GM12878 (cell line): Measurements from ENCODE around the gene TXNDC5. TPM values are rescaled to one million over a fixed set of nuclear protein-coding genes. Genes with fewer than 3 reads are reported as not detected.
A peak's percentile ranks its signal among the peaks of the same experiment; 100 is the strongest.

Experiments used
- ATAC-seq: fragments of 200-7000 bp; cut with Tn5 transposase; 3 replicates; pipeline ENCODE4 v1.9.1; 2020; ENCODE audit warnings: mild to moderate bottlenecking, moderate library complexity
- BruUV-seq: library from RNA; stranded (reverse); fragments of 400-500 nt; replicated peaks from 2 replicates; lab custom pipeline; 2021; lab: Mats Ljungman, UMichigan
- CTCF ChIA-PET: fragments of 300-600 bp; sonication (Branson Sonifier 250); formaldehyde crosslinking; extraction: SDS; loops from one replicate; lab custom pipeline; 2021; ENCODE audit warnings: inconsistent platforms; lab: Yijun Ruan, JAX
- POLR2A ChIA-PET: fragments of 350-600 bp; formaldehyde crosslinking; extraction: SDS; loops from one replicate; lab custom pipeline; 2021; ENCODE audit warnings: inconsistent platforms; lab: Charles Lee
- RAD21 ChIA-PET: fragments of 300-600 bp; sonication (Branson Sonifier 250); formaldehyde crosslinking; loops from one replicate; lab custom pipeline; 2023; ENCODE audit warnings: antibody characterized with exemption; ENCODE audit not compliant: unreplicated experiment; lab: Charles Lee
- SMC1A ChIA-PET: fragments of 300-600 bp; sonication (Branson Sonifier 250); formaldehyde crosslinking; loops from one replicate; lab custom pipeline; 2023; ENCODE audit not compliant: unreplicated experiment, uncharacterized antibody; lab: Charles Lee
- DNase-seq: peaks from one replicate; pipeline ENCODE4 v3.0.0-alpha.2; 2011; ENCODE audit warnings: low read depth, low spot score
- FAIRE-seq: peaks from 3 replicates; lab custom pipeline; 2011; peaks lifted over from hg19 to GRCh38; lab: Jason Lieb, UNC
- H2AFZ ChIP-seq: 2 replicates; pipeline ENCODE4 v1.6.0; 2011; ENCODE audit warnings: low read depth, low read length, control low read depth; ENCODE audit not compliant: control insufficient read depth
- H3K27ac ChIP-seq: 2 replicates; pipeline ENCODE4 v1.5.1; 2011; ENCODE audit warnings: control low read depth; ENCODE audit not compliant: control insufficient read depth, insufficient read depth
- H3K27me3 ChIP-seq, 2 experiments: replicated peaks in 1 of 2; 2 replicates each; pipeline versions ENCODE4 v1.6.0 to v1.6.1; 2011; ENCODE audit warnings: low read length in 1 of 2; ENCODE audit not compliant: control insufficient read depth in 2 of 2, insufficient read depth in 2 of 2
- H3K36me3 ChIP-seq, 2 experiments: 2 replicates each; pipeline ENCODE4 v1.5.1; 2011; ENCODE audit warnings: low read length in 1 of 2; ENCODE audit not compliant: control insufficient read depth in 2 of 2, insufficient read depth in 2 of 2
- H3K4me1 ChIP-seq: 2 replicates; pipeline ENCODE4 v1.6.1; 2011; ENCODE audit warnings: mild to moderate bottlenecking, low read length, moderate library complexity, mixed read lengths; ENCODE audit not compliant: control insufficient read depth, insufficient read depth
- H3K4me2 ChIP-seq: 2 replicates; pipeline ENCODE4 v1.6.0; 2011; ENCODE audit warnings: control low read depth; ENCODE audit not compliant: control insufficient read depth, insufficient read depth
- H3K4me3 ChIP-seq: fragments of 200-600 bp; sonication (generic); 2 replicates; pipeline ENCODE4 v1.5.1; 2016
- H3K79me2 ChIP-seq: 2 replicates; pipeline ENCODE4 v1.6.0; 2011; ENCODE audit warnings: low read length; ENCODE audit not compliant: control insufficient read depth, insufficient read depth
- H3K9ac ChIP-seq: 2 replicates; pipeline ENCODE4 v1.8.0; 2011; ENCODE audit warnings: low read length, control low read depth, mixed read lengths; ENCODE audit not compliant: control insufficient read depth, insufficient read depth
- H3K9me3 ChIP-seq: replicated peaks from 3 replicates; pipeline ENCODE4 v1.5.1; 2011; ENCODE audit warnings: mild to moderate bottlenecking, low read length; ENCODE audit not compliant: control insufficient read depth, insufficient read depth
- H4K20me1 ChIP-seq: 2 replicates; pipeline ENCODE4 v1.6.0; 2011; ENCODE audit not compliant: control insufficient read depth, insufficient read depth
- E4F1 ChIP-seq: fragments of 450-650 bp; IDR thresholded peaks from 2 replicates; pipeline ENCODE4 v1.6.1; 2018; ENCODE audit warnings: borderline replicate concordance, mild to moderate bottlenecking; ENCODE audit not compliant: partially characterized antibody
- EP300 ChIP-seq, 2 experiments: fragments of 150-350 bp in 1 of 2; IDR thresholded peaks; 2 replicates each; pipeline ENCODE4 v1.6.1; 2011 to 2012; ENCODE audit warnings: low read depth in 2 of 2, low read length in 2 of 2, borderline replicate concordance in 1 of 2, improper control_type of control experiment in 1 of 2, inconsistent platforms in 1 of 2; ENCODE audit not compliant: control insufficient read depth in 1 of 2
- MTA2 ChIP-seq: fragments of 450-650 bp; IDR thresholded peaks from 2 replicates; pipeline ENCODE4 v1.6.1; 2016; ENCODE audit warnings: low read depth, mild to moderate bottlenecking, moderate library complexity
- PKNOX1 ChIP-seq: fragments of 450-650 bp; IDR thresholded peaks from 2 replicates; pipeline ENCODE4 v1.6.1; 2016; ENCODE audit warnings: mild to moderate bottlenecking
- SUPT20H ChIP-seq: IDR thresholded peaks from 2 replicates; pipeline ENCODE4 v1.6.1; 2011; ENCODE audit warnings: low read depth, mild to moderate bottlenecking, low read length, moderate library complexity, borderline replicate concordance; ENCODE audit not compliant: control insufficient read depth
- ZSCAN29 ChIP-seq: fragments of 450-650 bp; IDR thresholded peaks from 2 replicates; pipeline ENCODE4 v1.6.1; 2017; ENCODE audit warnings: mild to moderate bottlenecking, moderate library complexity
- WGBS: methylation state at CpG from one replicate; pipeline ENCODE4 v1.1.6; 2016; ENCODE audit warnings: low lambda C conversion rate; ENCODE audit not compliant: insufficient replicate concordance, insufficient coverage; ENCODE audit errors: missing lambda C conversion rate; 5-methylcytosine and 5-hydroxymethylcytosine counted together
- in situ Hi-C: fragments of 300-500 bp; cut with MboI; formaldehyde crosslinking; loops from 9 replicates; pipeline ENCODE4 v1.14.3; 2018; ENCODE audit warnings: mixed read lengths
- intact Hi-C: fragments of 100-400 bp; cut with micrococcal nuclease; formaldehyde crosslinking; loops from one replicate; pipeline ENCODE4 v1.14.2; 2022; ENCODE audit not compliant: unreplicated experiment
- polyA plus RNA-seq, 11 experiments: library from polyadenylated mRNA; depleted of rRNA in 4 of 11; unstranded in 6 of 11; stranded (reverse) in 5 of 11; fragments of >200 nt; fragmentation: Nextera tagmentation in 4 of 11; fragmentation: Illumina TruSeq in 1 of 11; extraction: Ambion mirVana in 4 of 11; extraction: Trizol in 1 of 11; gene quantifications; 1 replicate in 1 of 11; 2 replicates in 10 of 11; pipeline versions ENCODE4 v1.2.1 to v1.2.3, GENCODE V29; 2011 to 2016; ENCODE audit warnings: inconsistent platforms in 2 of 11, missing spikeins in 2 of 11, low read depth in 1 of 11
- total RNA-seq, 4 experiments: library from RNA; depleted of rRNA in 3 of 4; stranded (reverse); fragments of >200 nt in 3 of 4; fragmentation: Illumina TruSeq in 1 of 4; extraction: Trizol in 1 of 4; gene quantifications; 2 replicates each; pipeline versions ENCODE4 v1.2.1 to v1.2.3, GENCODE V29; 2013 to 2021

The TXNDC5 gene
- total and polyA plus RNA-seq, 10 of the 15 experiments (the other 5 are each of a cell fraction or from before 2014, with no cell fraction given): 7.2 to 181 (median 132) TPM

GRCh38 chr6:7914991-7915789, 4.6 kb upstream of the TXNDC5 start:
- H2AFZ ChIP-seq: no peak overlapping the region
- H3K79me2 ChIP-seq: peaks cover 2% of the 10 kb centered on the region
- TF ChIP-seq E4F1 (no peak), MTA2 (no peak), EP300 (IDR thresholded peaks at IDR 0.05; ENCODE audit: borderline replicate concordance in 1 of 2, control insufficient read depth in 1 of 2, low read depth in 2 of 2, low read length in 2 of 2) (no peak), SUPT20H (no peak), ZSCAN29 (no peak), PKNOX1 (no peak)
- in situ Hi-C loops: loop anchor here (5.0 kb wide), 1 partner anchor 47 kb away; no protein-coding TSS in a partner anchor
- no peak overlapping the region for H3K27ac ChIP-seq
- H3K9ac ChIP-seq: no peak overlapping the region
- ChIA-PET POLR2A (no interaction called here), CTCF (interaction anchor here (0.6 kb wide), 1 partner anchor 24 kb away, joined by 3 read pairs; no protein-coding TSS in a partner anchor), RAD21 (no interaction called here), SMC1A (interaction anchor here (1.3 kb wide), 1 partner anchor 39 kb away, joined by 3 read pairs; no protein-coding TSS in a partner anchor)
- H3K4me3 ChIP-seq: no peak overlapping the region
- H3K36me3 ChIP-seq: no peaks in the 10 kb centered on the region
- 54% methylated on average over 11 of the region's 11 CpGs for WGBS
- DNase-seq (no peak), FAIRE-seq (no peak), ATAC-seq (no peak)
- H3K9me3 ChIP-seq: no peaks in the 10 kb centered on the region; the same call in 2 of the 3 replicates
- peak overlapping the region; percentile 10; the same call in 1 of the 2 replicates for H3K4me2 ChIP-seq
- peaks cover 66% of the 10 kb centered on the region for H3K4me1 ChIP-seq
- intact Hi-C loops: no loop called here
- peaks cover 0 to 3% of the 10 kb centered on the region in 2 experiments; a peak in 2 of 4 replicates for H3K27me3 ChIP-seq
- BruUV-seq: no TSS peak
- no peaks in the 10 kb centered on the region for H4K20me1 ChIP-seq
